ENCODE data around the gene MAEL.

- TF ChIP-seq CTCF (IDR thresholded peaks at IDR 0.05): no peak
- no peak for TF ChIP-seq POLR2A (IDR thresholded peaks at IDR 0.05)
Measured at GRCh38 chr1:167054531-167054930, 65.5 kb downstream of the MAEL start.
